GM12872 (cell line): ENCODE data around the gene ARID1A.

Experiments used
- TF ChIP-seq, protein P1 (sequence below): IDR thresholded peaks from 3 replicates; pipeline ENCODE4 v1.5.1; 2011; ENCODE audit warnings: low read depth, mild to moderate bottlenecking, low read length, moderate library complexity; ENCODE audit not compliant: insufficient read depth

ARID1A gene

GRCh38 chr1:26784023-26784871, 88.4 kb downstream of the ARID1A start:
- TF ChIP-seq, protein P1, sequence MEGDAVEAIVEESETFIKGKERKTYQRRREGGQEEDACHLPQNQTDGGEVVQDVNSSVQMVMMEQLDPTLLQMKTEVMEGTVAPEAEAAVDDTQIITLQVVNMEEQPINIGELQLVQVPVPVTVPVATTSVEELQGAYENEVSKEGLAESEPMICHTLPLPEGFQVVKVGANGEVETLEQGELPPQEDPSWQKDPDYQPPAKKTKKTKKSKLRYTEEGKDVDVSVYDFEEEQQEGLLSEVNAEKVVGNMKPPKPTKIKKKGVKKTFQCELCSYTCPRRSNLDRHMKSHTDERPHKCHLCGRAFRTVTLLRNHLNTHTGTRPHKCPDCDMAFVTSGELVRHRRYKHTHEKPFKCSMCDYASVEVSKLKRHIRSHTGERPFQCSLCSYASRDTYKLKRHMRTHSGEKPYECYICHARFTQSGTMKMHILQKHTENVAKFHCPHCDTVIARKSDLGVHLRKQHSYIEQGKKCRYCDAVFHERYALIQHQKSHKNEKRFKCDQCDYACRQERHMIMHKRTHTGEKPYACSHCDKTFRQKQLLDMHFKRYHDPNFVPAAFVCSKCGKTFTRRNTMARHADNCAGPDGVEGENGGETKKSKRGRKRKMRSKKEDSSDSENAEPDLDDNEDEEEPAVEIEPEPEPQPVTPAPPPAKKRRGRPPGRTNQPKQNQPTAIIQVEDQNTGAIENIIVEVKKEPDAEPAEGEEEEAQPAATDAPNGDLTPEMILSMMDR: no peak

DNA sequence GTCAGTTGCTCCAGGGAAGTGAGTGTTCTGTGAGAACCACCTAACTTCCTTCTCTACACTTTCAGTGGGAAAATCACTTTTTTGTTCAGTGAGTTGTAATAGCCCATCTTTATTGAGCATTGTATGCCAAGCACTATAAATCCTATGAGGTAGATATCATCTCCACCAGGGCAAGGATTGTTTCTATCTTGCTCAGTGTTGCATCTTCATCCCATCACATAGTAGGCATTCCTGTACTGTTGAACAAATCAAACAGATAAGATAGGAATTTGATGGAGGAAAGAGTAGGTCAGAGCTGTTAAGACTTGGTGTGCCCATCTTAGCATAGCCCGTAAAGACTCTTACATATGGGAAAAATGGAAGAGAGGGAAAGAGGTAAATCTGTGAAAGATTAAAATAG, 89.1 kb downstream of the ARID1A start:
- TF ChIP-seq, protein P1: no peak

GRCh38 chr1:26785611-26786436, 90.0 kb downstream of the ARID1A start:
- TF ChIP-seq, protein P1: no peak

DNA sequence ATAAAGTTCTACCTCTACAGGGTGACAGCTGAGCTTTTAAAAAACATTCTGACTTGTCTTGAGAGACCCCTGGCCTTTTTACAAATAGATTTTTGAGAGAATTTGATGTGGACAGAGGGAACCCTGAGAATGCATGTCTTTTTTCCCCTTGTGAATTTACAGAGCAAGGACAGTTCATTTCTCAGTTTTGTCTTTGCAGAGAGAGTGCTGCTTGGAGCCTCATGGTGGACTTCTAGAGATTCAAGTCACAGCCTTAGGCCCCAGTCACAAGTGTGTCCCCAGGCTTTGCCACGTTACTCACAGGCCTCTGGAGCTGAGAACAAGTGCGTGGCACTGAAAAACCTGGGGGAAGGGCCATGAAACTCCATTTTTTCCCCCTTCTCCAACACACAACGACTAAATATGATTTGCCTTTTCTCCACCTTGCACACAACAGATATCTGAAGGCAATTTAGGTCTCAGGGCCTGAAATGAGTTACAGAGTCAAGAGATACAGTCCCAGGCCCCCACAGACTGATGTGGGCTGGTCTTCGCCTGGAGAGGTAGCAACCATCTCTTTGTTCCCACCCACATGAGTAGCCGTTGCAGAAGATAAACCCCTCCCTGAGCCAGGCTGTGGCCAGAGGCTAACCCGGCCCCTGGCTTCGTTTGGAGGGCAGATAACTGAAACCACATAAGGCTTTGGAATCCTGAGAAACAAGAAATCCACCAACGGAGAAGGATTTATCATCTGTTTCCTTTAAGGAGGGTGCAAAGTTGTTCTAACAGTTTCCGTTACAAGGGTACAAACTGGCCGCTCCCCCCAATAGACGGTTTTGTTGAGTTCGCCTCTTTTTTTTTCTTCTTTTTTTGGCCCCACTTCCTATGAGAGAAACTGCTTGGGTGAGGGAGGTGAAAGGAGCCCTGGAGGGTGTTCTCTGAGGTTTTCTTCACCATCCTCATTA, 90.9 kb downstream of the ARID1A start:
- TF ChIP-seq, protein P1: no peak

GRCh38 chr1:26787381-26787705, 91.5 kb downstream of the ARID1A start:
- TF ChIP-seq, protein P1: no peak

DNA sequence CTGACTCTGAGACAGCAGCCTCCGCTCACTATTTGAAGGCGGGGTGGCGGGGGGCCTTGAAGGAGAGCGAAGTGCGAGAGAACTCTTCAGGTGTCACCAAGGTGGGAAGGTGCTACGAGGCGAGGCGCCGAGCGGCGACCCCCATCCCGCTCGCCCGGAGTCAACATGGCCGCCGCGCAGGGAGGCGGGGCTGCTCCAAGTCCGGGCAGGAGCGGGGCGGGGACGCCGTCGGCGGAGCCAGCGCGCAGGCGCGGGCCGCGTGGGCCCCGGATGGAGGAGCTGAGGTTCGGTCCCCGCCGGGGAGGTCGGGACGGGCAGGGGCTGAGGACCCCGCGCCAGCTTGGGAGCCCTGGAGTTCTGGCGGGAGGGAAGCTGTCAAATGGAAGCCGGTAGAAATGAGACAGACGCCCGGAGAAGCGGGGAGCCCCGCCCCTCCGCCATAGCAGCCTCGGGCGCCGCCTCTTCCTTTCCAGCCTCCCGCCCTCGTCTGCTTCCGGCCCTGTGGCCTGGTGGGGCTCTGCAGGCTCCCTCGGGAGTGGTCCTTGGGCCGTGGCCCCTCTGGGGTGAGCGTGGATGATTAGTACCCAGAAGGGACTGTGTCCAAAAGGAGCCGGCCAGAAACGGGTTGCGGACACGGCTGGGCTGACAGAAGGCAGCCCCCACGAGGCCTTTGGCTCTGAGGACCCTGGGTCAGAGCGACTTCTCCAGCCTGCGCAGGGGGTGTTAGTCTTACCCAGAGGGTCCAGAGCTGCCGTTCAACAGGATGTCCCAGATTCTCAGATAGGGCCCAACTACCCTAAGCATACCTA, 92.1 kb downstream of the ARID1A start, which contains the start of gene PIGV:
TSS of gene PIGV (plus strand) at position 245 of the 809 bp plus-strand sequence. CDS start 2,866 bp downstream, outside the sequence.
- TF ChIP-seq, protein P1: no peak
